Omental fat pad (tissue), 4 donors: ENCODE results near the gene TRDN. TPM values are rescaled to one million over a fixed set of nuclear protein-coding genes. Genes with fewer than 3 reads are reported as not detected.
A peak's percentile ranks its signal among the peaks of the same experiment; 100 is the strongest.

Experiments
- ATAC-seq: fragments of 150-250 bp; one replicate; pipeline ENCODE4 v1.9.1; 2016; ENCODE audit warnings: mild to moderate bottlenecking, moderate library complexity; ENCODE audit not compliant: low FRiP score
- DNase-seq: peaks from one replicate; pipeline ENCODE4 v3.0.0-alpha.2; 2019; ENCODE audit warnings: low spot score
- CTCF ChIP-seq, 3 donors: fragments of 450-650 bp; IDR thresholded peaks; one replicate each; pipeline ENCODE4 v1.5.1; 2016 to 2017; ENCODE audit warnings: antibody characterized with exemption in 3 of 3, mild to moderate bottlenecking in 3 of 3, moderate library complexity in 2 of 3
- total RNA-seq, 4 donors: library from RNA; depleted of rRNA; stranded (reverse); fragments of >200 nt; gene quantifications; one replicate each; pipeline ENCODE4 v1.1.0, GENCODE V29; 2016

Gene TRDN
- total RNA-seq, 4 donors from 2014 or later = 0.09 to 1.1 (median 0.12) TPM; not detected in 1

DNA sequence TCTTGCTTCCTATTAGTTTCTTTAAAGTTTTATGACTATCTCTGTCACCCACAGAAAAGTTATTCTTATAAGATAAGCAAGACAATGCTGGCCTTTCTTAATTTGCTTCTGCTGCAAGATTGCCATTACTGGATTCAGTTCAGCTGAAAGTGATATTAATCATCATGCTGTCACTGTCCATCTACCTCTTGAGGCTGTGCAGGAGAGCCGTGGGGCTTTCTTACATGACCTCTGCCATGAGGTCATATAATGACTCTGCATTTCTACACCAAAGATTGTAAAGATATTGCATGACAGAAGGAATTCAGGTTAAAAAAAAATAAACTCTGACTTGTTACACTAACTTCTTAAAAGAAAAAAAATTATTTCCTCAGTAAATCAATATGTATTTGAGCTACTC, 106.9 kb downstream of the TRDN start:
- no peak for TF ChIP-seq CTCF (IDR thresholded peaks at IDR 0.05)
- DNase-seq (no peak), ATAC-seq (no peak)

- no peak for ATAC-seq
These were observed 107.7 kb downstream of the TRDN start for GRCh38 chr6:123529058-123529457.

DNA sequence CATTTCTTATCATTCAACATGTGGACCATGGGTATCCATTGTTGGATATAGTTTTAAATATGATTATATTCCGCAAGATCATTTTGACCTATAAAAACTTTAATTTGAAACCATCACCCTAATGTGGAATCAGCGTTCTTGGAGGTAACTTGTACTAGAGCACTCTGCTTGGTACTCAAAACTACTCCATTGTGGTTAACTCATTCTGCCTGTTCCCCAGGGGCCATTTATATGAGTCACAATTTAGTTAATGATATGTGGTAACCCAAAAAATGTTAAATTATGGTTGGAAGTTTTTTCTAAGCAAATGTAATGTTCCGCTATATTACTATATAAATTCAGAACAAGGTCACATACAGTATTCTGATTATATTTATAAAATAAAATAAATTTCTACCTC, 109.3 kb downstream of the TRDN start:
- TF ChIP-seq CTCF (IDR thresholded peaks at IDR 0.05) = no peak
- ATAC-seq = no peak
- DNase-seq = no peak

More at GRCh38 chr6:123529058-123529457, 107.7 kb downstream of the TRDN start:
- no peak for TF ChIP-seq CTCF (IDR thresholded peaks at IDR 0.05)
- DNase-seq = no peak

GRCh38 chr6:123526128-123526527, 110.6 kb downstream of the TRDN start:
- TF ChIP-seq CTCF (IDR thresholded peaks at IDR 0.05) = no peak
- DNase-seq = no peak
- no peak for ATAC-seq

DNA sequence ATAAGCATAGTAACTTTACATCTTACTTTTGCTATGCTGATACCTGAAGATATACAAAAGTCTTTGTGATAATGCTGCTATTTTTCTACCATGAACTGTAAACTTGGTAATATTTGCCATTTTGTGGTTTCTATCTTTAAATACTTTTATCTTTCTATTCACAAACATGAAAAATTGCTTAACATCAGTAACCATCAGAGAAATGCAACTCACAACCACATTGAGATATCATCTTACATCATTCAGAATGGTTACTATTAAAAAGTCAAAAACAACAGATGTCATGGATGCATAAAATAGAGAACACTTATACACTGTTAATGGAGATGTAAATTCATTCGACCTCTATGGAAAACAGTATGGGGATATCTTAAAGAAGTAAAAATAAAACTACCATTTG, 112.0 kb downstream of the TRDN start:
- DNase-seq = no peak
- no peak for TF ChIP-seq CTCF (IDR thresholded peaks at IDR 0.05)
- no peak for ATAC-seq

- ATAC-seq (no peak), DNase-seq (no peak)
- TF ChIP-seq CTCF (IDR thresholded peaks at IDR 0.05) = no peak
These were observed 116.5 kb downstream of the TRDN start for GRCh38 chr6:123520217-123520616.

DNA sequence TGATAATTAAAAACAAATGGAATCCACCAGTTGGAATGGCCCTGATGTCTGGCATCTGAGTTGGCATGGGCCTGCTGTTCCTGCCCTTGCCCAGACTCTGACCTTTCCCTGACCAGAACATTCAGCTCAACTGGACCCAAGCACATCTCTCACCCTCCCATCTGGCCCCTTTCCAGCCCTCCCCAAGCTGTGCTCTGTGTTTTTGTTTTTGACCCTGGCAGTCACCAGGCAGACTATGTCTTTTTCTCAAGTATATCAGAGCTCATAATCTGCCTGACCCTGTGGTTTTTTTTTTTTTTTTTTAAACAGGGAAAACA, 117.6 kb downstream of the TRDN start:
- no peak for TF ChIP-seq CTCF (IDR thresholded peaks at IDR 0.05)
- DNase-seq (no peak), ATAC-seq (peak; percentile 40)
